Measurements from ENCODE around the gene CSRP1. TPM values are rescaled to one million over a fixed set of nuclear protein-coding genes. Genes with fewer than 3 reads are reported as not detected.

CSRP1 gene
- total and polyA plus RNA-seq, 2 of the 13 experiments (the other 11 are each of a cell fraction or from before 2014, with no cell fraction given) = 17.7 to 68.9 TPM

DNA sequence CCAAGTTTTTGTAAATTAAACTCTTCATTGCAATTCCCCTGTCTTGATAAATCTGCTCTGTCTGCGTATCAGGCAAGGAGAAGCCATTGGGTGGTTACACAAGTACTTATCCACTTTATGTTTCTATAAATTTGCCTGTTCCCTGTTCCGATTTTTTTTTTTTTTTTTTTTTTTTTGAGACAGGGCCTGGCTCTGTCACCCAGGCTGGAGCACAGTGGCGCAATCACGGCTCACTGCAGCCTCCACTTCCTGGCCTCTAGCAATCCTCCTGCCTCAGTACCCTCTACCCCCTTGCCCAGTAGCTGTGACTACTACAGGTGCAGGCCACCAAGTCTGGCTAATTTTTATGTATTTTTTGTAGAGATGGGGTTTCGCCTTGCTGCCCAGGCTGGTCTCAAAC, 11.1 kb upstream of the CSRP1 start:
- Histone ChIP-seq H3K4me1 (ENCODE audit: insufficient read depth, low read length) (0 out of 2 replicates have a peak, but pooled peaks cover 2% of the 10 kb centered on the region), H3K4me2 (ENCODE audit: low read depth, low read length) (no peak overlapping the region), H3K4me3 (replicated peaks in 1 of 3; ENCODE audit: insufficient read depth in 1 of 3, low read depth in 2 of 3, low read length in 3 of 3) (no peak overlapping the region), H3K27ac (ENCODE audit: extremely low read length, insufficient read depth, low read length) (no peak overlapping the region), H3K9ac (ENCODE audit: insufficient read depth, low read depth, low read length) (no peak overlapping the region), H2AFZ (ENCODE audit: low read length) (no peak overlapping the region), H3K9me3 (ENCODE audit: low read length) (no peaks in the 10 kb centered on the region), H3K36me3 (replicated peaks in 1 of 2; ENCODE audit: control insufficient read depth in 1 of 2, insufficient read depth in 2 of 2, low read length in 2 of 2) (no peaks in the 10 kb centered on the region), H3K27me3 (ENCODE audit: control insufficient read depth in 1 of 2, insufficient read depth in 2 of 2, low read length in 2 of 2) (peaks cover 1 to 14% of the 10 kb centered on the region in 2 experiments; a peak in 3 of 5 replicates), H4K20me1 (ENCODE audit: insufficient read depth, low read length) (no peaks in the 10 kb centered on the region), H3K79me2 (ENCODE audit: insufficient read depth, low read length) (no peaks in the 10 kb centered on the region)
- ChIA-PET POLR2A (no interaction called here), CTCF (ENCODE audit: low intra/inter-chr PET ratio, low total read pairs) (no interaction called here)
- ATAC-seq = no peak
- WGBS (ENCODE audit: low lambda C conversion rate) = 38% methylated on average over 5 of the region's 5 CpGs
- no peak for TF ChIP-seq BRCA1 (CRISPR knock-in tag; IDR thresholded peaks at IDR 0.05)
- no peak for TF ChIP-seq RCOR2 (CRISPR knock-in tag; IDR thresholded peaks at IDR 0.05)
- TF ChIP-seq KDM2A (CRISPR knock-in tag; IDR thresholded peaks at IDR 0.05; ENCODE audit: borderline replicate concordance, low read depth) = no peak
- no peak for FAIRE-seq
- BruUV-seq (replicated peaks) = no TSS peak
- intact Hi-C loops (cut with micrococcal nuclease; ENCODE audit: unreplicated experiment) (no loop called here), in situ Hi-C loops (cut with HindIII; ENCODE audit: extremely low pct_ligation_motif_present, low pct_unique_long_range_greater_than_20kb) (no loop called here)
- DNase-seq (ENCODE audit: low spot score) = no peak

DNA sequence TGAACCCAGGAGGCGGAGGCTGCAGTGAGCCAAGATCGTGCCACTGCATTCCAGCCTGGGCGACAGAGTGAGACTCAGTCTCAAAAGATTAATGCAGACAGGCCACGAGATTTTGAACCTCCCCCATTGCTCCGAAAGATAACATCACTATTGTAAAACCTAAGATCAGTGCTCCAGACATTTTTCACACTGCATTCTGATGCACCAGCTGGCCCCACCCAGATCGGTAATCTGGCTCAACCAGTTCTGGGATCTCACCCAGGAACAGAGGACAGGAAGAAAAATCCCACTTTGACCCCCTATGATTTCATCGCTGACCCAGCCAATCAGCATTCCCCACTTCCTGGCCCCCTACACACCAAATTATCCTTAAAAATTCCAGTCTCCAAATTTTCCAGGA, 10.7 kb upstream of the CSRP1 start:
- in situ Hi-C loops (cut with HindIII; ENCODE audit: extremely low pct_ligation_motif_present, low pct_unique_long_range_greater_than_20kb) = no loop called here
- no peak for FAIRE-seq
- Histone ChIP-seq H3K79me2 (ENCODE audit: insufficient read depth, low read length) (no peaks in the 10 kb centered on the region), H3K4me3 (replicated peaks in 1 of 3; ENCODE audit: insufficient read depth in 1 of 3, low read depth in 2 of 3, low read length in 3 of 3) (no peak overlapping the region), H3K36me3 (replicated peaks in 1 of 2; ENCODE audit: control insufficient read depth in 1 of 2, insufficient read depth in 2 of 2, low read length in 2 of 2) (no peaks in the 10 kb centered on the region), H3K9ac (ENCODE audit: insufficient read depth, low read depth, low read length) (no peak overlapping the region), H3K4me2 (ENCODE audit: low read depth, low read length) (no peak overlapping the region), H4K20me1 (ENCODE audit: insufficient read depth, low read length) (no peaks in the 10 kb centered on the region), H3K4me1 (ENCODE audit: insufficient read depth, low read length) (peaks cover 7% of the 10 kb centered on the region), H2AFZ (ENCODE audit: low read length) (no peak overlapping the region), H3K27me3 (ENCODE audit: control insufficient read depth in 1 of 2, insufficient read depth in 2 of 2, low read length in 2 of 2) (peaks cover 1 to 14% of the 10 kb centered on the region in 2 experiments; a peak in 3 of 5 replicates), H3K9me3 (ENCODE audit: low read length) (no peaks in the 10 kb centered on the region), H3K27ac (ENCODE audit: extremely low read length, insufficient read depth, low read length) (no peak overlapping the region)
- WGBS (ENCODE audit: low lambda C conversion rate) = 52% methylated on average over 6 of the region's 7 CpGs
- no peak for DNase-seq (ENCODE audit: low spot score)
- CTCF ChIA-PET (ENCODE audit: low intra/inter-chr PET ratio, low total read pairs) = no interaction called here
- POLR2A ChIA-PET = no interaction called here
- intact Hi-C loops (cut with micrococcal nuclease; ENCODE audit: unreplicated experiment) = no loop called here
- ATAC-seq = no peak
- no TSS peak for BruUV-seq (replicated peaks)
- TF ChIP-seq ZNF850 (CRISPR knock-in tag; conservative IDR thresholded peaks at IDR 0.05) (no peak), ZNF451 (CRISPR knock-in tag; IDR thresholded peaks at IDR 0.05) (no peak), POLR2AphosphoS5 (IDR thresholded peaks at IDR 0.05; ENCODE audit: low read depth, low read length) (no peak)
- TF ChIP-seq, protein P1, sequence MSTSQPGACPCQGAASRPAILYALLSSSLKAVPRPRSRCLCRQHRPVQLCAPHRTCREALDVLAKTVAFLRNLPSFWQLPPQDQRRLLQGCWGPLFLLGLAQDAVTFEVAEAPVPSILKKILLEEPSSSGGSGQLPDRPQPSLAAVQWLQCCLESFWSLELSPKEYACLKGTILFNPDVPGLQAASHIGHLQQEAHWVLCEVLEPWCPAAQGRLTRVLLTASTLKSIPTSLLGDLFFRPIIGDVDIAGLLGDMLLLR (CRISPR knock-in tag; IDR thresholded peaks at IDR 0.05) = no peak
- TF ChIP-seq, protein P2, sequence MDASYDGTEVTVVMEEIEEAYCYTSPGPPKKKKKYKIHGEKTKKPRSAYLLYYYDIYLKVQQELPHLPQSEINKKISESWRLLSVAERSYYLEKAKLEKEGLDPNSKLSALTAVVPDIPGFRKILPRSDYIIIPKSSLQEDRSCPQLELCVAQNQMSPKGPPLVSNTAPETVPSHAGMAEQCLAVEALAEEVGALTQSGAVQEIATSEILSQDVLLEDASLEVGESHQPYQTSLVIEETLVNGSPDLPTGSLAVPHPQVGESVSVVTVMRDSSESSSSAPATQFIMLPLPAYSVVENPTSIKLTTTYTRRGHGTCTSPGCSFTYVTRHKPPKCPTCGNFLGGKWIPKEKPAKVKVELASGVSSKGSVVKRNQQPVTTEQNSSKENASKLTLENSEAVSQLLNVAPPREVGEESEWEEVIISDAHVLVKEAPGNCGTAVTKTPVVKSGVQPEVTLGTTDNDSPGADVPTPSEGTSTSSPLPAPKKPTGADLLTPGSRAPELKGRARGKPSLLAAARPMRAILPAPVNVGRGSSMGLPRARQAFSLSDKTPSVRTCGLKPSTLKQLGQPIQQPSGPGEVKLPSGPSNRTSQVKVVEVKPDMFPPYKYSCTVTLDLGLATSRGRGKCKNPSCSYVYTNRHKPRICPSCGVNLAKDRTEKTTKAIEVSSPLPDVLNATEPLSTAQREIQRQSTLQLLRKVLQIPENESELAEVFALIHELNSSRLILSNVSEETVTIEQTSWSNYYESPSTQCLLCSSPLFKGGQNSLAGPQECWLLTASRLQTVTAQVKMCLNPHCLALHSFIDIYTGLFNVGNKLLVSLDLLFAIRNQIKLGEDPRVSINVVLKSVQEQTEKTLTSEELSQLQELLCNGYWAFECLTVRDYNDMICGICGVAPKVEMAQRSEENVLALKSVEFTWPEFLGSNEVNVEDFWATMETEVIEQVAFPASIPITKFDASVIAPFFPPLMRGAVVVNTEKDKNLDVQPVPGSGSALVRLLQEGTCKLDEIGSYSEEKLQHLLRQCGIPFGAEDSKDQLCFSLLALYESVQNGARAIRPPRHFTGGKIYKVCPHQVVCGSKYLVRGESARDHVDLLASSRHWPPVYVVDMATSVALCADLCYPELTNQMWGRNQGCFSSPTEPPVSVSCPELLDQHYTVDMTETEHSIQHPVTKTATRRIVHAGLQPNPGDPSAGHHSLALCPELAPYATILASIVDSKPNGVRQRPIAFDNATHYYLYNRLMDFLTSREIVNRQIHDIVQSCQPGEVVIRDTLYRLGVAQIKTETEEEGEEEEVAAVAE (CRISPR knock-in tag; IDR thresholded peaks at IDR 0.05; ENCODE audit: borderline replicate concordance) = no peak
- TF ChIP-seq, protein P3, sequence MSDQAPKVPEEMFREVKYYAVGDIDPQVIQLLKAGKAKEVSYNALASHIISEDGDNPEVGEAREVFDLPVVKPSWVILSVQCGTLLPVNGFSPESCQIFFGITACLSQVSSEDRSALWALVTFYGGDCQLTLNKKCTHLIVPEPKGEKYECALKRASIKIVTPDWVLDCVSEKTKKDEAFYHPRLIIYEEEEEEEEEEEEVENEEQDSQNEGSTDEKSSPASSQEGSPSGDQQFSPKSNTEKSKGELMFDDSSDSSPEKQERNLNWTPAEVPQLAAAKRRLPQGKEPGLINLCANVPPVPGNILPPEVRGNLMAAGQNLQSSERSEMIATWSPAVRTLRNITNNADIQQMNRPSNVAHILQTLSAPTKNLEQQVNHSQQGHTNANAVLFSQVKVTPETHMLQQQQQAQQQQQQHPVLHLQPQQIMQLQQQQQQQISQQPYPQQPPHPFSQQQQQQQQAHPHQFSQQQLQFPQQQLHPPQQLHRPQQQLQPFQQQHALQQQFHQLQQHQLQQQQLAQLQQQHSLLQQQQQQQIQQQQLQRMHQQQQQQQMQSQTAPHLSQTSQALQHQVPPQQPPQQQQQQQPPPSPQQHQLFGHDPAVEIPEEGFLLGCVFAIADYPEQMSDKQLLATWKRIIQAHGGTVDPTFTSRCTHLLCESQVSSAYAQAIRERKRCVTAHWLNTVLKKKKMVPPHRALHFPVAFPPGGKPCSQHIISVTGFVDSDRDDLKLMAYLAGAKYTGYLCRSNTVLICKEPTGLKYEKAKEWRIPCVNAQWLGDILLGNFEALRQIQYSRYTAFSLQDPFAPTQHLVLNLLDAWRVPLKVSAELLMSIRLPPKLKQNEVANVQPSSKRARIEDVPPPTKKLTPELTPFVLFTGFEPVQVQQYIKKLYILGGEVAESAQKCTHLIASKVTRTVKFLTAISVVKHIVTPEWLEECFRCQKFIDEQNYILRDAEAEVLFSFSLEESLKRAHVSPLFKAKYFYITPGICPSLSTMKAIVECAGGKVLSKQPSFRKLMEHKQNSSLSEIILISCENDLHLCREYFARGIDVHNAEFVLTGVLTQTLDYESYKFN (CRISPR knock-in tag; conservative IDR thresholded peaks at IDR 0.05) = no peak
